NB4 (cell line): ENCODE measurements around the gene WDR33.

Source experiments
- CTCF ChIP-seq: IDR thresholded peaks from one replicate; pipeline ENCODE4 v1.5.1; 2012; ENCODE audit warnings: low read depth, low read length
- MAX ChIP-seq: IDR thresholded peaks from 2 replicates; pipeline ENCODE4 v1.6.1; 2011; ENCODE audit warnings: low read depth, low read length
- POLR2A ChIP-seq: IDR thresholded peaks from 2 replicates; pipeline ENCODE4 v1.6.1; 2011; ENCODE audit warnings: mild to moderate bottlenecking; ENCODE audit not compliant: insufficient read length; ENCODE audit errors: extremely low read depth

- TF ChIP-seq CTCF (no peak), MAX (no peak), POLR2A (no peak)
These were observed 141.9 kb downstream of the WDR33 start for GRCh38 chr2:127669056-127669455.
